ENCODE results near the gene ROR2. TPM values are rescaled to one million over a fixed set of nuclear protein-coding genes. Genes with fewer than 3 reads are reported as not detected.

The ROR2 gene
- total and polyA plus RNA-seq, 2 donors (not counting 3 experiments of a cell fraction or from before 2014, with no cell fraction given) = not detected

DNA sequence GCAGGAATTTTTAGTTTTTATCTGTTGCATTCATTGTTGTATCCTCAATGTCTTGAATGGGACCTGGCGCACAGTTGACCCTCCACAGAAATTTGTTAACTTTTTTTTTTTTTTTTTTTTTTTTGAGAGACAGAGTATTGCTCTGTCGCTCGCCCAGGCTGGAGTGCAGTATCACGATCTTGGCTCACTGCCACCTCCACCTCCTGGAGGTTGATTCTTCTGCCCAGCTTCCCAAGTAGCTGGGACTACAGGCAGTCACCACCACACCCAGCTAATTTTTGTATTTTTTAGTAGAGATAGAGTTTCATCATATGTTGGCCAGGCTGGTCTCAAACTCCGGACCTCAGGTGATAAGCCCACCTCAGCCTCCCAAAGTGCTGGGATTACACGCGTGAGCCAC, 205.9 kb downstream of the ROR2 start:
- H3K9ac ChIP-seq (replicated peaks; ENCODE audit: extremely low read depth, insufficient read depth, low read length) = no peak overlapping the region

More for the DNA sequence above, 205.9 kb downstream of the ROR2 start:
- no peak for FAIRE-seq
- Histone ChIP-seq H3K4me1 (ENCODE audit: control insufficient read depth, extremely low read depth, insufficient read depth, low read length) (peaks cover 8% of the 10 kb centered on the region), H3K9me3 (replicated peaks; ENCODE audit: control insufficient read depth, insufficient read depth, low read length) (no peaks in the 10 kb centered on the region), H3K79me2 (ENCODE audit: control insufficient read depth, insufficient read depth, low read length) (no peaks in the 10 kb centered on the region), H3K36me3 (ENCODE audit: control insufficient read depth in 2 of 2, extremely low read depth in 1 of 2, insufficient read depth in 2 of 2, low read length in 2 of 2) (no peaks in the 10 kb centered on the region), H3K4me3 (replicated peaks in 1 of 3; ENCODE audit: insufficient read depth in 1 of 3, low read depth in 1 of 3, low read length in 3 of 3) (no peak overlapping the region), H4K20me1 (replicated peaks; ENCODE audit: control insufficient read depth, extremely low read depth, insufficient read depth, low read length) (no peaks in the 10 kb centered on the region), H3K27ac (ENCODE audit: insufficient read depth, low read depth, low read length) (no peak overlapping the region), H3K4me2 (ENCODE audit: insufficient read depth, low read length) (no peak overlapping the region), H3K9me1 (replicated peaks; ENCODE audit: control insufficient read depth, extremely low read depth, insufficient read depth, low read length) (no peaks in the 10 kb centered on the region), H2AFZ (ENCODE audit: low read depth, low read length) (no peak overlapping the region), H3K27me3 (ENCODE audit: control insufficient read depth in 2 of 2, insufficient read depth in 2 of 2, low read length in 2 of 2) (no peaks in the 10 kb centered on the region)
- CTCF ChIA-PET = no interaction called here
- intact Hi-C loops (cut with micrococcal nuclease) (no loop called here), dilution Hi-C loops (cut with MboI; ENCODE audit: extremely low pct_ligation_motif_present, low sequenced_read_pairs) (no loop called here)
- no peak for TF ChIP-seq MYC (IDR thresholded peaks at IDR 0.05; ENCODE audit: low read depth, low read length)
- TF ChIP-seq POLR2AphosphoS5 (IDR thresholded peaks at IDR 0.05; ENCODE audit: insufficient read depth, low read depth, low read length) = no peak
- TF ChIP-seq JUN (IDR thresholded peaks at IDR 0.05; ENCODE audit: borderline replicate concordance, insufficient read depth, insufficient read length, low read depth) = no peak
- TF ChIP-seq EZH2 (IDR thresholded peaks at IDR 0.05; ENCODE audit: borderline replicate concordance, low read depth, low read length, severe bottlenecking) = no peak
- TF ChIP-seq GATA2 (IDR thresholded peaks at IDR 0.05; ENCODE audit: insufficient read depth, insufficient read length, low read depth, low read length) = no peak
- no peak for TF ChIP-seq POLR2A (IDR thresholded peaks at IDR 0.05; ENCODE audit: low read depth, low read length)
- TF ChIP-seq, protein P1, sequence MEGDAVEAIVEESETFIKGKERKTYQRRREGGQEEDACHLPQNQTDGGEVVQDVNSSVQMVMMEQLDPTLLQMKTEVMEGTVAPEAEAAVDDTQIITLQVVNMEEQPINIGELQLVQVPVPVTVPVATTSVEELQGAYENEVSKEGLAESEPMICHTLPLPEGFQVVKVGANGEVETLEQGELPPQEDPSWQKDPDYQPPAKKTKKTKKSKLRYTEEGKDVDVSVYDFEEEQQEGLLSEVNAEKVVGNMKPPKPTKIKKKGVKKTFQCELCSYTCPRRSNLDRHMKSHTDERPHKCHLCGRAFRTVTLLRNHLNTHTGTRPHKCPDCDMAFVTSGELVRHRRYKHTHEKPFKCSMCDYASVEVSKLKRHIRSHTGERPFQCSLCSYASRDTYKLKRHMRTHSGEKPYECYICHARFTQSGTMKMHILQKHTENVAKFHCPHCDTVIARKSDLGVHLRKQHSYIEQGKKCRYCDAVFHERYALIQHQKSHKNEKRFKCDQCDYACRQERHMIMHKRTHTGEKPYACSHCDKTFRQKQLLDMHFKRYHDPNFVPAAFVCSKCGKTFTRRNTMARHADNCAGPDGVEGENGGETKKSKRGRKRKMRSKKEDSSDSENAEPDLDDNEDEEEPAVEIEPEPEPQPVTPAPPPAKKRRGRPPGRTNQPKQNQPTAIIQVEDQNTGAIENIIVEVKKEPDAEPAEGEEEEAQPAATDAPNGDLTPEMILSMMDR (IDR thresholded peaks at IDR 0.05; ENCODE audit: extremely low read depth in 1 of 2, insufficient read depth in 1 of 2, low read depth in 1 of 2, low read length in 2 of 2) = no peak
- TF ChIP-seq, protein P2, sequence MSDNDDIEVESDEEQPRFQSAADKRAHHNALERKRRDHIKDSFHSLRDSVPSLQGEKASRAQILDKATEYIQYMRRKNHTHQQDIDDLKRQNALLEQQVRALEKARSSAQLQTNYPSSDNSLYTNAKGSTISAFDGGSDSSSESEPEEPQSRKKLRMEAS (IDR thresholded peaks at IDR 0.05; ENCODE audit: insufficient read depth, insufficient read length) = no peak
- no peak for TF ChIP-seq FOS (IDR thresholded peaks at IDR 0.05; ENCODE audit: borderline replicate concordance, insufficient read depth, low read length)
- POLR2A ChIA-PET = no interaction called here
- DNase-seq (ENCODE audit: low read depth, low spot score) = no peak
- no TSS peak for BruUV-seq (replicated peaks)

All from endothelial cell of umbilical vein (primary cell).